NCI-H526 (cell line): ENCODE results near the gene KCNIP1.

ENCODE experiments used
- DNase-seq, 2 experiments: peaks; one replicate each; lab custom pipeline; 2025; lab: John Stamatoyannopoulos, UW

The KCNIP1 gene

GRCh38 chr5:170503990-170504596, at the start of gene KCNIP1:
Gene KCNIP1 (plus strand): TSS chr5:170504020.
- DNase-seq, result peak in 1 of 2 experiments; percentile 62

- DNase-seq, result no peak
Measured at GRCh38 chr5:170463426-170463825, 40.4 kb upstream of the KCNIP1 start.

GRCh38 chr5:170464280-170465127, 39.3 kb upstream of the KCNIP1 start:
- DNase-seq, result no peak

DNA sequence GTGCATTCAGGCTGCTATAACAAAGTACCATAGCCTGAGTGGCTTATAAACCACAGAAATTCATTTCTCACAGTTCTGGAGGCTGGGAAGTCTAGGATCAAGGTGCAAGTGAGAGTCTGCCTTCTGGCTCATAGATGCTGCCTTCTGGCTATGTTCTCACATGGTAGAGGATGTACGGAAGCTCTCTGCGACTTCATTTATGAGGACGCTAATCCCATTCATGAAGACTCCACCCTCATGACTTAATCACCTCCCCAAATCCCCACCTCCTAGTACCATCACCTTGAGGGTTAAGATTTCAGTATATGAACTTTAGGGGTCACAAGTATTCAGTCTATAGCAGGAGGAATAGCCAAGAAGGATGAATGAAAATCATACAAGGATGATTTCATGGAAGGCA, 37.3 kb upstream of the KCNIP1 start:
- DNase-seq, result no peak

DNA sequence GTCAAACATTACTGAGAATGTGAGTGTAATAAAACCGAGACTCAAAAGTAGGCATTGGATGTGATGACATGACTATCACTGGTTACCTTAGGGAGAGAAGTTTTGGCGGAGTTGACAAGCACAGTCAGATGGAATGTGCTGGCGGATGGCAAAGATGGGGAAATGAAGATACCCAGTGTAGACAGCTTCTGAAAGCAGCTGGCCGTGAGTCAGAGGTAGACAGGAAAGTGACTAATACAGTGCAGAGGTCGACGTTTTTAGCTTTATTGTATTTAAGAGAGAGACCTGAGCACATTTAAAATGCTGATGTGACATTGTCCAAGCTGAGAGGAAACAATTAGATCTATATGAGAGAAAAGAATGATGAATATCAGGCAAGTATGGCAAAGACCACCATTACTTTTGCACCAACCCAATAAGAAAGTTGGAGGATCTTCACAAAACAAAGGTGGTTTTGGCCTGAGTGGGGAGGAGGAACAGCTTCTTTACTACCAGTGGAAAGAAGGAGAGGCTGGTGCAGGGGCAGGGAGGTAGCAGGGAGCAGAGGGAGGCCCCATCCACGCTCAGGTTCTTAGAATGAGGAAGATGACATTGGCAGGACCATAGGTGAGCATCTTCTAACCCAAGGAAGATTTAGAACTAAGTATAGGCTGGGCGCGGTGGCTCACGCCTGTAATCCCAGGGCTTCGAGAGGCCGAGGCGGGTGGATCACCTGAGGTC, 36.7 kb upstream of the KCNIP1 start:
- no peak for DNase-seq

GRCh38 chr5:170468633-170469285, 35.1 kb upstream of the KCNIP1 start:
- no peak for DNase-seq

DNA sequence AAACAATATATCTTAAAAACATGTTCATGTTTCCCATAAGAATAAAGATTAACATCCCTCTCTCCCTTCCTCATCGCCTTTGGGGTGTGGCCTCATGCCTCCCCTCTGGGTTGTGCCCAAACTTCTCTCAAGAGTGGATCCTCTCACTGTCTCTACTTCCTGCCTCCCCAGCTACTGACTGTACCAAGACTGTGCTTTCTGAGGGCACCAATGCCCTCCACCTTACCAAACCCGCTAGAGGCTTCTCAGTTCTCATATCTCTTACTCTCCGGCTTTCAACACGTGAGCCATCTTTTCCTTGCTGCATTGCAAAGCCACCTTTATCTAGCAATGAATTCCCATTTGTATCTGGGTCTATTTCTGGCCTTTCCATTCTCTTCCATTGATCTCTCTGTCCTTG, 34.4 kb upstream of the KCNIP1 start:
- DNase-seq, result no peak

DNA sequence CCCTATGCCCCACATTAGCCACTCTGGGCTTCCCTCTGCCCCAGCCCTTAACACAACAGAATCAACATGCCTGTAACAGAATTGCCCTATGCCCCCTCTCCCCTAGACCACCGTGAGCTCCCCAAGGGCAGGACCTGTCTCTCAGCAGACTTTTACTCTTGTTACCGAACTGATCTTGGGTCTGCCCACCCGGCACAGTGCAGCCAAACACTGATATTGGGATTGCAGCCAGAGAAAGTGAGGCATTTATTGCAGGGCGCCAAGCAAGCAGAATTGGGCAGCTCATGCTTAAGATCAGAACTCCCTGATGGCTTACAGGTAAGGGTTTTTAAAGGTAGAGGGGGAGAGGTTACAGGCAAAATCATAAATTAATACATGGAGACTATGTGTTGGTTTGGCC, 33.5 kb upstream of the KCNIP1 start:
- no peak for DNase-seq

- DNase-seq, result no peak
Measured at GRCh38 chr5:170470808-170471404, 32.9 kb upstream of the KCNIP1 start.

- DNase-seq, result no peak
Measured at GRCh38 chr5:170471551-170472178, 32.2 kb upstream of the KCNIP1 start.

GRCh38 chr5:170473642-170474041, 30.2 kb upstream of the KCNIP1 start:
- no peak for DNase-seq

DNA sequence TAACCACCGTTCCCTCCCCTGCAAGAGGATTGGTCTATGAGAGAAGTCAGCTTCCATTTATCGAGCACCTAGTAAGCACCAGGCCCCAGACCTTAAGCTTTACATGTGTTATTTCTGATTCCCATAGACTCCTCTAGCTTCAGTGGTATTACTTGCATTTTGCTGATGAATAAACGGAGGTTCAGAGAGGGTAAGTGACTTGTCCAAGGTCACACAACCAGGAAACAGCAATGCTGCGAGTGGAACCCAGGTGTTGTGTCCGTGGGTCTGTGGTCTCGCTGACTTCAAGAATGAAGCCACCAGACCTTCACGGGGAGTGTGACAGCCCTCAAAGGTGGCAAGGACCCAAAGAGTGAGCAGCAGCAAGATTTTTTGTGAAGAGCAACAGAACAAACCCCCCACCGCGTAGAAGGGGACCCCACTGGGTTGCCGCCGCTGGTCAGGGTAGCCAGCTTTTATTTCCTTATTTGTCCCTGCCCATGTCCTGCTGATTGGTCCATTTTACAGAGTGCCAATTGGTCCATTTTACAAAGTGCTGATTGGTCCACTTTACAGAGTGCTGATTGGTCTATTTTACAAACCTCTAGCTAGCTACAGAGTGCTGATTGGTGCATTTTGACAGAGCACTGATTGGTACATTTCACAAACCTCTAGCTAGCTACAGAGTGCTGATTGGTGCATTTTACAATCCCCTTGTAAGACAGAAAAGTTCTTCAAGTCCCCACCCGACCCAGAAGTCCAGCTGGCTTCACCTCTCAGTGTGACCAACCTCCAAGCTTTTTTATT, 29.1 kb upstream of the KCNIP1 start:
- DNase-seq, result no peak

GRCh38 chr5:170475294-170476000, 28.4 kb upstream of the KCNIP1 start:
- DNase-seq, result no peak

- DNase-seq, result no peak
Measured at GRCh38 chr5:170476704-170477103, 27.1 kb upstream of the KCNIP1 start.

- no peak for DNase-seq
Measured at GRCh38 chr5:170477906-170478305, 25.9 kb upstream of the KCNIP1 start.

DNA sequence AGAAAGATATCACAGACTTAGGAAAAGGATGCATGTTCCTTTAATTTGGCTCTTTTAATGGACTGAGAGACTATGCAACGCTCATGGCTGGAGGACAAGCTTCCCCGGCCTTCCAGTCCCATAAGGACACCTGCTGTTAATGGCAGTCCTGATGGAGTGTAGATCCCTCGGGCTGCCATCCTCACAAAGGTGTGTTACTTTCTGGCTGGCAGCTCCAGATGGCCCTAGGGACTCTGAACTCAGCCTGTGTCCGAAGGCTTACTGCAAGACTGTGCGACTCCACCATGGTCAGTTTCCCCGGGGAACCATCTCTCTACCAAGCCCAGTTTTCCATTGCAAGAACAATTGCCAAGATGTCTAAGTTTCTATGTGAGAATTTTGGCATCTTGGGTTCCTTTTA, 25.5 kb upstream of the KCNIP1 start:
- DNase-seq, result no peak

- DNase-seq, result no peak
Measured at GRCh38 chr5:170479484-170479883, 24.3 kb upstream of the KCNIP1 start.

DNA sequence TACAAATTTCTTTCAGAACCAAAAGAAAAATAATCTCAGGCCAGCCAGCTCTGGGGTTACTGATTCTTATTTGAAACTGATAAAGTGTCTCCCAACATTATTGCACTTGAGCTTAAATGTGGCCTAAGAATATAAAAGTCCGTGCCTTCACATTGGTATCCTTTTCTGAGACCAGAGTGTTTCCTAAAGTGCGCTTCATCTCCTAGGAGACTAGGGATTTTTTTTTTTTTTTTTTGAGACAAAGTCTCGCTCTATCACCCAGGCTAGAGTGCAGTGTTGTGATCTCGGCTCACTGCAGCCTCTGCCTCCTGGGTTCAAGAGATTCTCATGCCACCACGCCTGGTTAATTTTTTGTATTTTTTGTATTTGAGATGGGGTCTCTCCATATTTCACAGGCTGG, 23.6 kb upstream of the KCNIP1 start:
- no peak for DNase-seq

DNA sequence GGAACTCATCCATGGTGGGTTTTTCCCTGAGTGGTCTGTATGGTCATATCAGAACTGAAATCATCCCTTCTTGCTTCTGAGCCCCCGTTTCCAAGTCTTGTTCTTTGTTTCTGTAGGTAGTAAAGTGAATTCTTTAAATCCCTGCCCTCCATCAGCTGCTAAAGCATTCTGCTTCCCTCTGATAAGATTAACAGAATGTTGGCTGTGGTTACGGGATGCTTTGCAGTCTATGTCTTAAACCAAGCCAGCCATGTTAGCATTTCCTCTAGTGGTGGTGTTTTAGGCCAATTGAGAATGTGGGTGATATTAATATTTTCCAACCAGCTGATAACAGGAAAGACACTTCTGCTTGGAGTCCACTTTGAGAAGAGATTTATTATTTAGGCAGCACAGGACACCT, 22.0 kb upstream of the KCNIP1 start:
- DNase-seq, result no peak

GRCh38 chr5:170482511-170482910, 21.3 kb upstream of the KCNIP1 start:
- no peak for DNase-seq
